Measurements from ENCODE around the gene MITF.

MITF gene

DNA sequence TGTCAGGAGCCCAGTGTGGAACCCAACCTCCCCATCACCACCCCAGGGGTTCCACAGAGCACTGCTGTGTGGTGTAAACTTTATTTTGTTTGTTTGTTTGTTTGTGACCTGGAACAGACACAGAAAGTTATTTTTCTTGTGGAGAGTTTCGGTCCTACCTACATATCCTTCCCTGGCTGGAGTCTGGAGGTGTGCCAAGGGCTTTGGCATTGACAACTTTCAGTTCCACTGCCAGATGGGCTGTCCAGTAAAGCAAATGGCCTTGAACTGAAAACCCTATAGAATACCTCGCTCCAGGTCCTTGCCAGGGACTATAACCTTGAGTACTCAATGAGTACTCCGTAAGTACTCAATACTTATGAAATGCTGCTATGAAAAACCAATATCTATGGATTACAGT, 103.5 kb downstream of the MITF start:
- no peak for DNase-seq

DNA sequence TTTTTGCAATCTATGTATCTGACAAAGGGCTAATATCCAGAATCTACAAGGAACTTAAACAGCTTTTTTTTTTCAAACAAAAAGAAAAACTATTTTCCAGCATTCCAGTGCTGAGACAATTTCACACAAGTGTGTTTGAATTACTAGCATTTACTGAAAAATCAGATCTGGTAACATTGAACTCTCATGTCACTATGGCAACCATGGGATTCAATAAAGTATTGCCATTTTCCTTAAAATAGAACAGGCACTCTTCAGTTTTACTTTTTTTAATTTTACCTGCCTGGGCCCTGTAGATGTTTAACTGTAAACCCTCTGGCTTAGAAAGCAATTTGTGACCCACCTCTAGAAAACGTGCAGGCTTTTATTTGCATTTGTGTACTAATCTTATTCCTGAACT, 105.4 kb downstream of the MITF start:
- DNase-seq: no peak

DNA sequence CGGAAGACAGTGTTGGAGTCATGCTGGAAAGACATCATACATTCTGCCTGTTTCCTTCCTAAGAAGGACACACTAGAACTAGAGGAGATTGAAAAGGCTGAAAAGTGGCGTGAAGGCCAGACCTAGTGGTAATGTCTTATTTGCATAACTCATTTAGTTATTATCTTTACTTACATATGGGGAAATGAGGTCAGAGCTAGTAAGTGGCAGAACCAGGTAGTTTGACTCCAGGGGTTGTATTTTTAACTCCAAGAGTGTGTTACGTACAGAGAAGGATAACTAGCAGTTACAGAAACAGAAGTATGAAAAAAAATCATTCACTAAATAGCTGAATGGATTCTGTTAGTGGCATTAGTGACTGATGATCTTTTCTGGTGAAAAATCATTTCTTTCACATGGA, 108.0 kb downstream of the MITF start:
- no peak for DNase-seq

DNA sequence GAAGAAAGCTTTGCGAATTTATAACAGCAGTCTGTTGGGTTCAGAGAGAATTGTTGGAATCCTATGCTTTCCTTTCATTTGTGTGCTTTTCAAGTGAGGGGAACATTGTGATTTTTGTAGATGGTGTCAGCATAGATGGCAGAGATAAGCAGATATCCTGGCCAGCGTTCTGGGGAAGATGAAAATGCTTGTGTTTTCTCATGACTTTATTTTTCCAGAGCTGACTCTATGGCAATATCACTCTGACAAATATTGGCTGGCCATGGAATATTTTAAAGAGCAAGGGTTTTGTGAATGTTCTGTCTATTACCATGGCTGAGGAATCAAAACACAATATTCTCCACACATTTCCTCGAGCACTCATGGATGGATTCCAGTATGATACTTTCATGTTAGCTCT, 108.8 kb downstream of the MITF start:
- no peak for DNase-seq

DNA sequence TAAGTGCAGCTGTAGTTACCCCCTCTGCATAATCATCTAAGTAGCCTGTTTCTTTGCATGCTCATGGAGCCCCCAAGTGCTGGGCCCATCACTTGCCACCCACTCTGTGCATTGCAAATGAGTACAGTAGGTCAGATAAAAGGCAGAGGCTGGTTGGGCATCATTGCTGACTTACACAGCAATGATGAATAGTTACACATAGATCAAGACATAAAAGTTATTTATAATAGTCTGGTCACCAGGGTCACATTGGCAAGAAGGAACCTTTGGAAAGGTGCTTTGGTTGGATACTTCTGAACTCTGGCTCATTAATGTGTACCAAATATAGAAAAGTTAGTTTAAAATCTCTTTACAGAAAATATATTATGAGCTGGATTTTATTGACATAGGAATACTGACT, 111.6 kb downstream of the MITF start:
- DNase-seq: no peak

DNA sequence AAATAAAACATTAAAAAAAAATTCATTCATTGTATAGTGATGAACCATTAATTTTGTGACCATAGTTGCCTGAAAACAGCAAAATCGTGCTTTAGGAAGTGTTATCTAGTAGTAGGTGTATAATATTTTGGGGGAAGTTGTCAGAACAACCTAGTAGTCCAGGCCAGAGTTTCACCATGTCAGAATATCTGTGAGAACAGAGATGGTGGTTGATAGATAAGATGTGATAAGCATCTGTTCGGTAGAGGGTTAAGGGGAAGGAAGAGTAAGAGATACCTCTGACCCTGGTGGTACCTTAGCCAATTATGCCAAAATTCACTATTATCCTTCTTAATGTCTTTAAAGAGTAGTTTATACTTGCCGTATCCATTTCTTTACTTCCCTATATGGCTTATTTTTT, 113.8 kb downstream of the MITF start:
- no peak for DNase-seq

DNA sequence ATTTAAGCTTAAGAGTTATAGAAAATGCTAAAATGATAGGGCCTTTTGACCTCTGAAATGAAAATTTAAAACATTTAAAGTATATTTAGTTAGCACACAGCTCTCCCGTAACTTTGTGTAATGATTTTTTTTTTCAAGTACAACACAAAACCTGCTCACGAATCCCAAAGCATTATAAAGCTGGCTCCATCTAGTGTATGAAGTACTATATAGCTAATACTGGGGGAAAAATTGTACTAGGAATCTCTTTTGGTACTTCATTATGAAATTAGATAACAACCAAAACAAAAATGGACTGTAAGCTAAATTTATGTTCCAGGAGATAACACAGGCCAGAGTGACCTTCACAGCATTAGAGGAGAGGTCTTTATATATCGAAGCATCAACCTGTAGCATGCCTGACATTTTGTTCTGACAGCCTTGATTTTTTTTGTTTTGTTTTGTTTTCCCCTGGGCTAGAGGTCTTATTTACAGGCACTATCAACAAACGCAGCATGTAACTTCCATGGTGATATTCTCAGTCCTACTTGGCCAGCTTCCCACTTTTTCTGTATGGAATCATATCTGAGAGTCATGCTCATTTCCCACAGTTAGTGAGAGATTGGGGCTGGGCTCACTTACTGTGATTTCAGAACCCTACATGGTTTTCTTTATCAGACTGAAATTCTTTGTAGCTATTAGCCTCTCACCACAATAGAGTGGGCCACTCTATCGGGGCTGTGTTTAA, 116.3 kb downstream of the MITF start:
- no peak for DNase-seq

DNA sequence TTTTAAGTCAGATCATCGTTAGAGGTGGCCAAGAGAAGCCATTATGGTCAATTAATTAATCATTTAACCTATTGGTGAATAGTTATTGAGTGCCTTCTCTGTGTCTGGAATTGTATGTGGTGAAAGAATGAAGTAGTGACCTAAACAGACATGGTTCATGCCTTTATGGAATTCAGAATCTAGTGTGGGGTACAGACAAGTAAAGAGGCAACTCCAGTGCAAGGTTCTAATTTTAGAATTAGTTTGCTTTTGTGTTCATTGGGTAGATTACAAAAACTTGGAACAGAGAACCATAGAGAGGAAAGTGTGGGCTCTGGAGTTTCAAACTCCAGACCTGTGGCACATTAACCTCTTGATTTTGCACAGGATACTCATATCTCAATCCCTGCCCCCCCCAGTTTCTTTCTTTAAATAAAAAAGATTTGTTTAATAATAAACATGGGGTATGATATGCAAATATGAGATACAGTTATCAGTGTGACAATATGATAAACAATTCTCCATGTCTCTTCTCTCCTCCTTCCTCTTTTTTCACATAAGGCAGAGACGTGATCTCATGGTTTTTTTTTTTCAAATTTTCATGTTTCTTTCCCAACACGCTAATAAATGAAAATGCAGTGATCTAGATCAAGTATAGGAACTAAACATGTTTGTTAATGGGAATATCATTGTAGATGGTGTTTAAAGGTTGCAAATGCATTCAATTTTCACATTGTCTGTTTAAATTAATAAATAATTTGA, 117.9 kb downstream of the MITF start:
- DNase-seq: no peak

DNA sequence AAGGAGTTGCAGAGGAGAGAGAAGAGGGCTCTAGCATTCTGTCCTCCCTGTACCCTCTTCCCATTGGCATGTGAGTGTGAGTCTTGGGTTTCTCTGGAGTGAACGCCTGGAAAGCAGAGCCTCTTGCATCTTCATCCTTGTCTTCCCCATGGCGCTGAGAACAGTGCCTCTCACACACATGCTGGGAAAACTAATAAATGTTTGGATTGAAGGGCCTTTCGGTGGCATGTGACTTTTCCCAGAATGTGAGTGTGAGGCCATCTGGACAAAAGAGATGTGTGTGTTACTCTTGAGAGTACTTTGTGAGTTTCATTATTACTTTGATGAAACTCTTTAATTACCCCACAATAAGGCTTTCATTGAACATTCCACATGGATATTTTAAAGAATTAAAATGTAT, 122.3 kb downstream of the MITF start:
- no peak for DNase-seq

DNA sequence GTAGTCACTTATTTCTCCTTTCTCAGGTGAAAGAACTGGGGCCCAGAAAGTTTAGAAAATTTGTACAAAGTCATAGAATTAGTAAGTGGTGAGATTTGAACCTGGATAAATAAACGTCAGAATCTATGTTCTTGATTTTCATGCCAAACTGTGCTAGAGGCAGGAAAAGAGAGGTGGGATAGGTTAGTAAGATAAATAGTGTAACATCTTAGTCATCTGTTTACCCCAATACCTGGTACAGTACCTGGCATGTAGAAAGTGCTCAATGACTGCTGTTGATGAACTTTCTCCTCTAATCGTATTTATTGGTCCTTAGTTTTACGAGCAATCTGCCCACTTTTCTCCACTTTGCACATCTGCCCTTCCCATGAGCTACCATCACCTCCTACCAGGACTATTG, 124.9 kb downstream of the MITF start:
- DNase-seq: no peak

DNA sequence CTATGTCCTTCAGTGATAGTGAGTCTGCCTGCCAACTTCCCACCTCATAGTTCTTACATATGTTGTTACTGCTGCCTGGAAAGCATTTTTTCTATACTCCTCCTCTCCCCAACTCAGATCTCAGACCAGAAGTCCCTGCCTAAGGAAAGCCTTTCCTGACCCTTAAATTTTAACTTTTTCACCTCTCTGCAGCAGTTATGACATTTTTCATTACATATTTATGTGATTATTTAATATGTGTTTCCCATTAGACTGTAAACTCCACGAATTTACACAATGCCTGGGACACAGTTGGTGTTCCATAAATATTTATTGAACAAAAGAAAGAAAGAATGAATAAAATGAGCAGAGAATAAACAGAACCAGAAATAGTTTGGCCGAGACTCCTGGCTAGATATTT, 125.5 kb downstream of the MITF start:
- no peak for DNase-seq

DNA sequence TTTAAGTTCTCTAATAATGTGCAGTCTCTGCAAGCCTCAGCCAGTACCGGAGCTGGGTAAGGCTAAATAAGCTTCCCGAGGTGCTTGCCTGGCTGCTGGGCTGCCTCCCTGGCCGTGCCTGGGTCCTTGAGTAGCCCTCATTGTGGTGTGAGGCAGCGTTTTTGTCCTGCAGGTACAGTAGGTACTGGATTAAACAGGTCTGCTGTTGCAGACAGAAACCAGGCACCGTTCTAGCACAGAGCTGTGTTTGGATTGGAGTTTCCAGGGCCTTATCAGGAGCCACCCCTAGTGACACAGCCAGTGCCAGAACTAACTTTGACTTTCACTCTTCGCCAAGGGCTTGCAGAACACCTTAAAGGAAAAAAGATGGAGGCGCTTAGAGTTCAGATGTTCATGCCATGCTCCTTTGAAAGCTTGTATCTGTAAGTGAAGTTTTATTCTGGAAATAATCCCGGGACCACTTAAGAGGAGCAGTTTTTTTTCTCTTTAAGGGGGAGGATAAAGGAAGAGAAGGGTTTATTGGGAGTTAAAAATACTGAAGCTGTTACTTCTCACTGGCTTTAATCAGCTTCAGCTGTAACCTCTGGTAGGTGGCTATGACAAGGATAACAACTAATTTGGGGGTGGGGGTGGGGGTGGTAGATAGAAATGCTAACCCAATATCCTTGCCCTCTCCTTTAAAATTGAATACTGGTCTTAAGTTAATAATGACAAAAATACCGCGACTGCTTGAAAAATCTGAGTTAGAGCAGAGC, 126.8 kb downstream of the MITF start:
- DNase-seq: no peak

DNA sequence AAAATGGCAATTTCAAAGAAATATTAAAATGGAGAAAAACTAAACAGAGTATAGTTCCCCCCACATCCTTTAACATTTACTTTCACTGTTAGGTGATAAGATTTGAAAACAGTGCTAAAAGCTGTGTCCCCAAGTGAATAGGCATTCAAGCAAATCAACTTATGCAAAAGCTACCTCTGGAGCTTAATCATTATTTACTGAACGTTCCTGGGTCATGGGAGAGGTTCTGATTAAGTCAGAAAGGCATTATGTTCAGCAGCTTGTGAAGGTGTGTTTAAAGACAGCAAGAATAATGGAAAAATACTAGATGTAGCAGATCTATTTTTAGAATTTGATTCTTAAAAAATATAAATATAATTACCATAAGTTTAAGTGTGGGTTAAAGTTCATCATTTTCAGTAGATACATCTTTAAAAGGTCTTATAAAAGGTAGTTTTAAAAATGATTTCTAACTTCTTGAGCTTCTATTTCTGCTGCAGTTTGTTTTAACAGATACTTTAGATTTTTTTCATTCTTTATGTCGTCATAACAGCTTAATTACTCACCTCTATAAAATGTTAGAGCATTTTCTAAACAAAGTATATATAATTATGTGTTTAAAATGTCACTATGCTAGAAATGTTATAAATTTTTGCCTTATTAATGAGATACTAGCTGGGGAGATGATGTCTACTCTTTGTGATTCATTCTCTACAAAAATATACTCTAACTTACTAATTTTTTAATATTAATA, 127.9 kb downstream of the MITF start:
- no peak for DNase-seq

DNA sequence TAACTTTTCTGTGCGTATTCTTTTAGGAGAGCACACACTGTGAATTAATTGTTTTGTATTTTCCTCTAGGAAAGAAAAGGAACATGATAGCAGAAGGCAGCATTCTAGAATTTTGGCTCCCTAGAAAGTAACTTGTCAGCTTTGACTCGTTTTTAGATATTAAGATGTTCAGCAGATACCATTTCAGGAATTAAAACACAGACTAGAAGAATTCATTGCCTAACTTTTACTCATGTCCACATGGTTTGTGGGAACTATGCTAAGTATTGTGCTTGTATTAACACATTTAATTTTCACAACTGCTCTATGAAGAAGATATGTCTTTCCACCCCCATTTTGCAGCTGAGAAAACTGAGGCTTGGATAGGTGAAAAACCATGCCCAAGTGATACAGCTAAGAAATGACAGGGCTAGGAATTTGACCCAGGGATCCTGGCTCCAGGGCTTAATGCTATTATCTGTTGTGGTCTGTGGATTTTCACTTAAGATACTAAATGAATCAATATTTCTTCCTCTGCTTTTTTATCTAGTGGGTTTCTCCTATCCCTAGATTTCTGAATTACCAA, 128.8 kb downstream of the MITF start:
- DNase-seq: no peak

DNA sequence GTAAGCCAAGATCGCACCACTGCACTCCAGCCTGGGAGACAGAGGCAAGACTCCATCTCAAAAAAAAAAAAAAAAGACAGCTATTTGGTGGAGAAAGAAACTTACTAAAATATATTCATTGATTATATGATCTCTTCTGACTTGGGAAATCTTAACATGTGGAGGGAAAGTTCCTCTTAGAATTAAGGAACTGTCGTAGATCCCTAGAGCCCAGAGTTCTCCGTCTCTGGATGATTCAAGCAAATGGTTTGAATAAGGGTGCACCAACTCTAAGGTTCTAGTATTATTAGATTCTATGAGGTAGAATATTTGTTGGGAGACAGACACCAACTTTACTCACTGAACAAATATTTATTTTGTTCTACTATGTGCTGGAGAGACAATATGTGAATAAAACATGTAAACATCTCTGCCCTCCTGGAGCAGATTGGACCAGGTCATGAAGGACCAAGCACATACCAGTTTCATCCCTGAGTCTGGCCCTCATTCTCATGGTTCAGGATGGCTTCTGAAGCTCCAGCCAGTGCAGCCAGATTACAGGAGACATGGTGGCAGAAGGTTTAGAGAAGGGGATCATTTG, 129.7 kb downstream of the MITF start:
- DNase-seq: no peak

DNA sequence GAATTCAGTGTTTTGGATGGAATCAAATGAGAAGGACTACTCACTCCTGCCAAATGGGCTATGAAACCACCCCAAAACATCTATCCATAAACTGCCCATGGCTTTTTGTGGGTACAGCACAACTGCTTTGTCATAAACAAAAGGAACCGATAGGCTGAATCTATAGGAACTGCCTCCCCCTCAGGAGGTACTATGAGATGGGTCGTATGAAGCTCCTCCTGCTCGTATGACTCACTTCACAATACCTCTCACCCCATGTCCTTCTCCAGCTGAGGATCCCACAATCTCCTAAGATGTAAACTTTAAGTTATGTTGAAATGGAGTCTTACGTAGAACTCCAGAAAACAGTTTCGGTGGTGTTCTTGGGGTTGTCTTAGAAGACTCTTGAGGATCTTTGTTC, 130.4 kb downstream of the MITF start:
- DNase-seq: no peak

DNA sequence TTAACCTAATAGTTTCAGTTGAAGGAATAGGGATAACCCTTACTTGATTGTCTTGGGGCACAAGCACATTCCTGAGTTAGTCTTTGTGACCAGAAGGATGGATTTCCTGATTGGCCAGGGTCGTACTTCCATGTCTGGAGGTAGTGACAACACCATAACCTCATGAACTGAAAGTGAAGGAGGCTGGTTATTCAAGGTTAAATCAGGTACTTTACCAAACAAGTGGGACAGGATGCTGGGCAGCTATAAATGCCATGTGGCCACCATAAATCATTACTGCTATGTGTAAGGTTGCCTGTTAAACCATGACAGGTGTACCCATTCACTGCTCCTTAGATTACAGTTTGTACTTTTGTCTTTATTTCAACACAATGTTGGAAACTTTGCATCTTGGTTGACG, 132.0 kb downstream of the MITF start:
- DNase-seq: no peak

DNA sequence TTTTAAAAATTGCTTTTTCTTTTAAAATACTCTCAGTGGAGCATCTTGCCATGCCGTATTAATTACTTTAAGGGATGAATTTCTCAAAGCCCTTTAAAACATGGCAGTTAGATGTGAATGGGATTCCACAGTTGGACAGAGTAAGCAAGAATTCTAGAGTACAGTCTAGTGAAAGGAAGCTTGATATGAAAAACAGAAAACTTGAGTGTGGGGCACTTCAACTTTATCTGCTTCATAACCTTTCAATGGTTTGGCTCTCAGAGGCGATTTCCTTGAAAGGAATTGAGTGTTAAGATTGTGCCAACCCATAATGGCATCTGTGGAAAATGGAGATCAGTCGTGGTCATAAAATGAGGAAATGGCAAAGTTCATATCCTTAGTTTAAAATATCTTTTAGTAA, 132.6 kb downstream of the MITF start:
- no peak for DNase-seq

DNA sequence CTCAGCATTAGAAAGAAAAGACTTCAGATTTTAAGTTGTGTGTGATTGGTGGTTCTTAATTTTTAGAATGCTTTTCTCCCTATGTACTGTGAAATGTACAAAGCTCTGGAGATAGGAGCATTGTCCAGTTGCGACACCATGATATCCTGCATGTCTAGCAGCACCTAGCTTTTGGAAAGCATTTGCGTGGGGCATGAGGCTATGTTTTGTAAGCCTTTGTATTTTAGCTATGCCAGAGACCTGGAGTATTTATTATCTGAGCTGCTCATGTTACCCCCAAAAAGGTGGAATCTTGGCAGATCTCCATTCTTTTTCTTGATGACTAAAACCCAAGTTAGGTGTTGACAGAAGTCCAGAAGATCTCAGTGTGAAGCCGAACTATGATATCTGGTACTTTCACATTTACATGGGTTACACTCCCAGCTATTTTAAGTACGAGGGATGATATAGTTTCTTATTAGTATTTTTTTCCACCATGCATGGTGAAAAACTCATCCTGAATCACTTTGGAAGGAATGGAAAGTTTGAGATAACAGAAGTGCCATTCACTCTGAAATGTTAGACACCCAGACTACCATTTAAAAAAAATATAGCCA, 133.6 kb downstream of the MITF start:
- no peak for DNase-seq

DNA sequence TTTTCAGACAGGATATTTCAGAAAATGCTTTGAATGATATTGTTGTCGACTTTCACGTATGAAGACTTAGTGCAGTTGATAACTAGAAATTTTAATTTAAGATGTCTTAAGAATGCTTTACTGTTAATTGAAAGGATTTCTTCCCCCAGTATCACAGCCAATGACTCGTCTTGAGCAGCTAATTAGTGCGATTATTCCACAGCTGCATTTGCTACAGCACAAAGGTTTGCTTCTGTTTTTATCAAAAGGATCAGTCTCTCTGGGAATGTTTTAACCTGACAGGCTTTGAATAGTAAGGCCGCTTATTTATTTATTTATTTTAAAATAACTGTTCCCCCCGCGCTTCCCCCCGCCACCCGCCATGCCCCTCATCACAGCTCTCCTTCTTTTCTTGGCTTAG, 136.8 kb downstream of the MITF start:
- no peak for DNase-seq

DNA sequence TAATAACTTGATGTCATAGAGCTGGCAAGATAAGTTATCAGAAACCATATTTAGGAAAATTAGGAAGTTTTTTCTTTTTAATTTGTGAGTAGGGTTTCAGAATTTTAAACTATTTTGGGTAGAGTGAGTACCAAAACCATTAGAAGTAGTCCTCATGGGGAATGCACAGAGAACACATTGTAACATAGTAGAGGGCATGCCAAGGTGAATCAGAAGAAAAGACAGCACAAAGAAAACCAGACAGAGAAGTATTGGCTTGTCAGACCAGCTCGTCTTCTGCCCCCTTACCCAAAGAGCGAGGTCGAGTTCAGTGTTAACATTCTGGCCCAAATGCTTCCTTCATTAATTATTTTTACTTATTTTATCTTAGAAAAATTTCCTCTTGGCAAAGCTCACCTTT, 139.0 kb downstream of the MITF start:
- DNase-seq: no peak

DNA sequence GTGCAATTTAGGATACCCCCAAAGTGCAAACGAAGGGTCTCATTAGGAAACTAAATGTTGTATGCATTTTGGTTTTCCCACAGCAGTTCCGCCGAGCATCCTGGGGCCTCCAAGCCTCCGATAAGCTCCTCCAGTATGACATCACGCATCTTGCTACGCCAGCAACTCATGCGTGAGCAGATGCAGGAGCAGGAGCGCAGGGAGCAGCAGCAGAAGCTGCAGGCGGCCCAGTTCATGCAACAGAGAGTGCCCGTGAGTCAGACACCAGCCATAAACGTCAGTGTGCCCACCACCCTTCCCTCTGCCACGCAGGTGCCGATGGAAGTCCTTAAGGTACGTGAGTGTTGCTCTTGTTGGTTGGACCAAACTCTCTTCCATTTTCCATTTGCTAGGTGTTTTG, 139.8 kb downstream of the MITF start:
- no peak for DNase-seq

Measured in KG1 (cell line).